Measurements from ENCODE around the gene KCNJ5. TPM values are rescaled to one million over a fixed set of nuclear protein-coding genes. Genes with fewer than 3 reads are reported as not detected.
A peak's percentile ranks its signal among the peaks of the same experiment; 100 is the strongest.

Gene KCNJ5
- polyA plus RNA-seq, 1 experiment, result not detected

DNA sequence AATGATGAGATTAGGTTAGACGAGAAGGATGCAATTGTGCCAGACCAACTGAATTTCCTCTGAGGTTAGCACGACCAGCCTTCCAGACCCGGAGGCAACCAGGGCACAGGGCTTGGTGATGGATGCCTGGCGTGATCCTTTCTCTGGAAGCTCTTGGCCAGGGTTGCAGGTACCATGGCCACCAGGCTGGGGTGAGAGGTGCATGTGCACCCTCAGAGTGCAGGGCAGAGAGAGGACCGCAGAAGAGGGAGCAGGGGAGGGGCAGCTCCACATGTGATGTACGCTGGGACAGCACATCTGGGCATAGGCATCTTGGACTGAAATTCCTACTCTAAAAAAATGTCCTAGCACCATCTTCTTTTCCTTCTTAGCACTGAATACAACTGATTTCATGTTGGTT is 34.9 kb upstream of the KCNJ5 start:
- CTCF ChIA-PET, result interaction anchor here (1.3 to 1.7 kb wide), 2 partner anchors 18 to 25 kb away, joined by 4 to 6 read pairs; no protein-coding TSS in a partner anchor

GRCh38 chr11:128857341-128857740 is 33.8 kb upstream of the KCNJ5 start:
- TF ChIP-seq CTCF (IDR thresholded peaks at IDR 0.05; ENCODE audit: insufficient read depth, low read depth, low read length), result no peak
- POLR2A ChIA-PET, result no interaction called here
- CTCF ChIA-PET, result interaction anchor here (0.7 to 1.4 kb wide), 6 partner anchors 10 to 227 kb away, joined by 3 to 5 read pairs (median 3); partner anchors contain the start of gene KCNJ1

More for the DNA sequence above, 34.9 kb upstream of the KCNJ5 start:
- Histone ChIP-seq H3K36me3 (ENCODE audit: control insufficient read depth, insufficient read depth, low read length) (no peaks in the 10 kb centered on the region), H3K4me3 (ENCODE audit: low read depth, low read length) (no peak overlapping the region), H3K27me3 (ENCODE audit: control insufficient read depth, insufficient read depth, low read length) (no peaks in the 10 kb centered on the region)
- POLR2A ChIA-PET, result no interaction called here
- no peak for TF ChIP-seq CTCF (IDR thresholded peaks at IDR 0.05; ENCODE audit: insufficient read depth, low read depth, low read length)
- DNase-seq (ENCODE audit: low read depth), result no peak

DNA sequence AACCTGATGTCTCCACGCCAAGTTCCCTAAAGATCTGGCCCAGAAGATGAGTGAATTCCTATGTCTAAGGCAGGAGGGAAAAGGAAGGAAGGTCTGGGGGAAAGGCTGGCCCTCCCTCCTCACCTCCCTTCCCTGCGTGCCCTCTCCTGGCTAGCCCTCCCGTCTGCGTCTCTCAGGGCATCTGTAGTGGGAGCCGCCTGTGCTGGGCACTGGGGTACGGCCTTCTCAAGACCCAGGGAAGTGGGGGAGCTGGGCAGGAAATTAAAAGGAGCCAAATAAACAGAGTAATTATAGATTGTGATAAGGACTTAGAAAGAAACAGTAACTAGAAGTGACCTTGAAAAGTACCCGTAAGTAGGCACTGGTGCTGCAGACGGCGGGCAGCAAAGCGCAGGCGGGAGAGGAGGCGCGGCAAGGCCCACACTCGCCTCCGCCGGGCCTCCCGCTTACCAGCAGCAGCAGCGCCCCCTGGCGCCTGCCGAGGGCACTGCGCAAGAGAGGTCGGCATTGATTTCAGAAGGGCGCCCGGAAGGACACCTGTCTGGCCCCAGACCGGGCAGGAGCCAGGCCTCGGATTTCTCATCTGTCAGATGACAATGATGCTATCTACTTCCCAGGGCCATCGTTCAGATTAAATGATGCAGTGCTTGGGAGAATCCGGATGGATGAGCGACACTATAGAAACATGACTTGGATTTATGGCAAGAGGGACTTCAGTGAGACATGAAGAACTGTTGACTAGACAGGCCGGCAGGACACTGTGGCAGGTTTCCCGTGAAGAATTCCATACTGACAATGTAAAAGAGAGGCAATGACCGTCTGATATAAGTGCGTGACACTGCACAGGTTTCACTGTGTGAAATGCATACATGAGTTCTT is 31.4 kb upstream of the KCNJ5 start:
- DNase-seq (ENCODE audit: low read depth), result no peak

More at GRCh38 chr11:128857341-128857740, 33.8 kb upstream of the KCNJ5 start:
- Histone ChIP-seq H3K36me3 (ENCODE audit: control insufficient read depth, insufficient read depth, low read length) (no peaks in the 10 kb centered on the region), H3K4me3 (ENCODE audit: low read depth, low read length) (no peak overlapping the region), H3K27me3 (ENCODE audit: control insufficient read depth, insufficient read depth, low read length) (no peaks in the 10 kb centered on the region)
- no peak for DNase-seq (ENCODE audit: low read depth)

DNA sequence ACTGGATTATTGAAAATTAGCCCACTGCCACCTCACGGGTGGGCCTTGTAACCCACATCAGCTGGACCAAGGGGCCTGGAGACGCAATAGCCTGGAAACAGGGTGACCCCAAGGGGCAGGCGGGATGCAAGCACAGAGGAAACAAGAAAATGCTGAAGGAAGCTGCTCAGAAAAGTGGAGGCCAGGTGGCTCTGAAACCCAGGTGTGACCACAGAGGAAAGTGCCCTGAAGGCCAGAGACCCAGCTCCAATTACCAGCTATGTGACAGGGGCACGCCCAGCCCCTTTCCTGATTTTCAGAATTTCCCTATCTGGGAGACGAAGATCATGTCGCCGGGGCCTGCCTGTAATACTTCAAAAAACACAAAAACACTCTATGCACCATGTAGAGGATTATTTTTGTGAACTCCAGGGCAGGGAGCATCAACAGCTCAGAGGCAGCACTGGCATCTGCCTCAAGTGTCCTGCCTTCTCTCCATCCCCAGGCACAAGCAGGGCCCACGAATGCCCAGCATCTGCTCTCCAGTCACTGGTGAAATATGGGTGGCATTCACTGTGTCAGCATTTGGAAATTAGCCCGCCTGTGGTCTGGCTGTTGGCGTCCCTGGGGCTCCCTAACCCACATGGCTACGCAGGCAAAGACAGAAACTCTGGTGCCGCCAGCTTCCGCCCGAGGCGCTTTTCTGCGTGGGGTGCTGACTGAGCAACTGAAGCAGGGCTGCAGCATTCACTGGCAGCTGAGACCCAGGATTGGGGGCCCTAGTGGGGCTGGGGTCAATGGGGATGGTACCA is 30.4 kb upstream of the KCNJ5 start:
- ChIA-PET POLR2A (no interaction called here), CTCF (interaction anchor here (0.9 to 1.6 kb wide), 9 partner anchors 9 to 703 kb away, joined by 3 to 9 read pairs (median 3); no protein-coding TSS in a partner anchor)
- no peak for TF ChIP-seq CTCF (IDR thresholded peaks at IDR 0.05; ENCODE audit: insufficient read depth, low read depth, low read length)
- Histone ChIP-seq H3K27me3 (ENCODE audit: control insufficient read depth, insufficient read depth, low read length) (no peaks in the 10 kb centered on the region), H3K4me3 (ENCODE audit: low read depth, low read length) (no peak overlapping the region), H3K36me3 (ENCODE audit: control insufficient read depth, insufficient read depth, low read length) (no peaks in the 10 kb centered on the region)
- DNase-seq (ENCODE audit: low read depth), result peak; percentile 53

More for the DNA sequence above, 31.4 kb upstream of the KCNJ5 start:
- no peaks in the 10 kb centered on the region for H3K27me3 ChIP-seq (ENCODE audit: control insufficient read depth, insufficient read depth, low read length)
- ChIA-PET CTCF (interaction anchor here (1.0 to 1.5 kb wide), 5 partner anchors 8 to 150 kb away, joined by 3 to 6 read pairs (median 3); no protein-coding TSS in a partner anchor), POLR2A (no interaction called here)
- TF ChIP-seq CTCF (IDR thresholded peaks at IDR 0.05; ENCODE audit: insufficient read depth, low read depth, low read length), result peak; percentile 61
- H3K36me3 ChIP-seq (ENCODE audit: control insufficient read depth, insufficient read depth, low read length), result no peaks in the 10 kb centered on the region
- H3K4me3 ChIP-seq (ENCODE audit: low read depth, low read length), result no peak overlapping the region

DNA sequence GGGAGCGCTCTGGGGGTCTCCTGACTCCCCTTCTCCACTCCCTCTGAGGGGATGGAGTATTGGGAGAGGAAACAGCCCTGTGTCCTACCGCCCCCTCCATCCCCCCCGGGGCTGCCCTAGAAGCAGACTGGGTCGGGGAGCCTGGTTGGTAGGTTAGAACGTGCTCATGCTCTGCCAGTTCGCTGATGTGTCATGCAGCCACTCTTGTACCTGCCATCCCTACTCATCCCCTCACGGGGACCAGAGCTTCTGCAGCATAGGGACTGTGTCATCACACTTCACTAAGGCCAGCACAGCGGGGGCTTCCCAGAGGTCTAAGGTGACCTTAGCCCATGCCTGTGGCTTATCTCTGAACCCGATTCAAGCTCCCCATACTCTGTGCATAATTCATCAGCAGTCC is 28.8 kb upstream of the KCNJ5 start:
- no peaks in the 10 kb centered on the region for H3K36me3 ChIP-seq (ENCODE audit: control insufficient read depth, insufficient read depth, low read length)
- no peaks in the 10 kb centered on the region for H3K27me3 ChIP-seq (ENCODE audit: control insufficient read depth, insufficient read depth, low read length)
- no peak overlapping the region for H3K4me3 ChIP-seq (ENCODE audit: low read depth, low read length)
- DNase-seq (ENCODE audit: low read depth), result no peak
- POLR2A ChIA-PET, result no interaction called here
- CTCF ChIA-PET, result interaction anchor here (0.9 to 1.2 kb wide), 2 partner anchors 94 to 703 kb away, joined by 3 read pairs; no protein-coding TSS in a partner anchor
- no peak for TF ChIP-seq CTCF (IDR thresholded peaks at IDR 0.05; ENCODE audit: insufficient read depth, low read depth, low read length)

All from BJ (cell line).